PFSK-1 (cell line): ENCODE measurements around the gene CMIP.

ENCODE experiments used
- FOXP2 ChIP-seq: optimal IDR thresholded peaks from 2 replicates; pipeline ENCODE3; 2011; ENCODE audit warnings: borderline replicate concordance, control low read depth, inconsistent platforms; ENCODE audit not compliant: insufficient read depth; ENCODE audit errors: extremely low read length, extremely low read depth
- POLR2AphosphoS5 ChIP-seq: IDR thresholded peaks from 2 replicates; pipeline ENCODE4 v1.6.1; 2012; ENCODE audit warnings: low read depth, mild to moderate bottlenecking, control low read depth, low read length, moderate library complexity
- REST ChIP-seq, 2 experiments: IDR thresholded peaks; 2 replicates each; pipeline versions ENCODE4 v1.6.1 to v1.8.0; 2011 to 2012; ENCODE audit warnings: low read depth in 2 of 2, low read length in 2 of 2, control low read depth in 1 of 2, inconsistent platforms in 1 of 2, mild to moderate bottlenecking in 1 of 2, moderate library complexity in 1 of 2; ENCODE audit not compliant: insufficient read depth in 1 of 2
- SIN3A ChIP-seq: IDR thresholded peaks from 2 replicates; pipeline ENCODE4 v1.6.1; 2012; ENCODE audit warnings: mild to moderate bottlenecking, low read length, moderate library complexity, borderline replicate concordance; ENCODE audit not compliant: insufficient read depth
- TAF1 ChIP-seq: IDR thresholded peaks from 2 replicates; pipeline ENCODE4 v1.6.1; 2012; ENCODE audit warnings: low read length, control low read depth, borderline replicate concordance; ENCODE audit not compliant: insufficient read depth

CMIP gene

GRCh38 chr16:81636298-81636993, 191.8 kb downstream of the CMIP start:
- no peak for TF ChIP-seq FOXP2
- no peak for TF ChIP-seq REST (IDR thresholded peaks at IDR 0.05; ENCODE audit: insufficient read depth in 1 of 2, low read depth in 2 of 2, low read length in 2 of 2)
- no peak for TF ChIP-seq POLR2AphosphoS5
- TF ChIP-seq TAF1, result no peak
- no peak for TF ChIP-seq SIN3A

- TF ChIP-seq FOXP2 (no peak), POLR2AphosphoS5 (no peak), REST (IDR thresholded peaks at IDR 0.05; ENCODE audit: insufficient read depth in 1 of 2, low read depth in 2 of 2, low read length in 2 of 2) (no peak), TAF1 (no peak), SIN3A (no peak)
Measured at GRCh38 chr16:81637336-81638235, 193.0 kb downstream of the CMIP start.

- TF ChIP-seq REST (IDR thresholded peaks at IDR 0.05; ENCODE audit: insufficient read depth in 1 of 2, low read depth in 2 of 2, low read length in 2 of 2), result no peak
- TF ChIP-seq TAF1, result no peak
- TF ChIP-seq POLR2AphosphoS5, result no peak
- no peak for TF ChIP-seq SIN3A
- no peak for TF ChIP-seq FOXP2
Measured at GRCh38 chr16:81638286-81638945, 193.8 kb downstream of the CMIP start.

- TF ChIP-seq REST (IDR thresholded peaks at IDR 0.05; ENCODE audit: insufficient read depth in 1 of 2, low read depth in 2 of 2, low read length in 2 of 2) (no peak), POLR2AphosphoS5 (no peak), FOXP2 (no peak), TAF1 (no peak), SIN3A (no peak)
Measured at GRCh38 chr16:81639348-81639747, 194.7 kb downstream of the CMIP start.
